Measurements from ENCODE around the gene SPATA31D4. TPM values are rescaled to one million over a fixed set of nuclear protein-coding genes. Genes with fewer than 3 reads are reported as not detected.

Gene SPATA31D4
- total RNA-seq, 1 donor from 2014 or later = not detected

- Mint-ChIP-seq H3K4me3 (no peak overlapping the region), H3K27ac (no peak overlapping the region), H3K27me3 (ENCODE audit: low read depth) (no peaks in the 10 kb centered on the region), H3K36me3 (no peaks in the 10 kb centered on the region), H3K9me3 (no peaks in the 10 kb centered on the region), H3K4me1 (no peaks in the 10 kb centered on the region)
- TF ChIP-seq CTCF (IDR thresholded peaks at IDR 0.05; ENCODE audit: unreplicated experiment) = no peak
- no peak for DNase-seq (ENCODE audit: low spot score in 2 of 2, unreplicated experiment in 2 of 2)
Observed at GRCh38 chr9:81892440-81892839, 35.8 kb upstream of the SPATA31D4 start.

- no peaks in the 10 kb centered on the region for H3K9me3 Mint-ChIP-seq
- no peaks in the 10 kb centered on the region for H3K27me3 Mint-ChIP-seq (ENCODE audit: low read depth)
- no peaks in the 10 kb centered on the region for H3K36me3 Mint-ChIP-seq
- DNase-seq (ENCODE audit: low spot score in 2 of 2, unreplicated experiment in 2 of 2) = no peak
- H3K27ac Mint-ChIP-seq = no peak overlapping the region
- no peaks in the 10 kb centered on the region for H3K4me1 Mint-ChIP-seq
- no peak overlapping the region for H3K4me3 Mint-ChIP-seq
- TF ChIP-seq CTCF (IDR thresholded peaks at IDR 0.05; ENCODE audit: unreplicated experiment) = no peak
Observed at GRCh38 chr9:81893929-81894328, 34.3 kb upstream of the SPATA31D4 start.

GRCh38 chr9:81894891-81895290 lies 33.3 kb upstream of the SPATA31D4 start:
- no peak for TF ChIP-seq CTCF (IDR thresholded peaks at IDR 0.05; ENCODE audit: unreplicated experiment)
- Mint-ChIP-seq H3K27me3 (ENCODE audit: low read depth) (no peaks in the 10 kb centered on the region), H3K4me1 (no peaks in the 10 kb centered on the region), H3K36me3 (no peaks in the 10 kb centered on the region), H3K9me3 (no peaks in the 10 kb centered on the region), H3K4me3 (no peak overlapping the region), H3K27ac (no peak overlapping the region)
- no peak for DNase-seq (ENCODE audit: low spot score in 2 of 2, unreplicated experiment in 2 of 2)

GRCh38 chr9:81896070-81896469 lies 32.2 kb upstream of the SPATA31D4 start:
- Mint-ChIP-seq H3K4me3 (no peak overlapping the region), H3K27me3 (ENCODE audit: low read depth) (no peaks in the 10 kb centered on the region), H3K9me3 (no peaks in the 10 kb centered on the region), H3K36me3 (no peaks in the 10 kb centered on the region), H3K4me1 (peaks cover 8% of the 10 kb centered on the region), H3K27ac (no peak overlapping the region)
- DNase-seq (ENCODE audit: low spot score in 2 of 2, unreplicated experiment in 2 of 2) = no peak
- no peak for TF ChIP-seq CTCF (IDR thresholded peaks at IDR 0.05; ENCODE audit: unreplicated experiment)

- Mint-ChIP-seq H3K9me3 (no peaks in the 10 kb centered on the region), H3K4me3 (no peak overlapping the region), H3K4me1 (peaks cover 25% of the 10 kb centered on the region), H3K27ac (no peak overlapping the region), H3K27me3 (ENCODE audit: low read depth) (no peaks in the 10 kb centered on the region), H3K36me3 (no peaks in the 10 kb centered on the region)
- no peak for DNase-seq (ENCODE audit: low spot score in 2 of 2, unreplicated experiment in 2 of 2)
- TF ChIP-seq CTCF (IDR thresholded peaks at IDR 0.05; ENCODE audit: unreplicated experiment) = no peak
Observed at GRCh38 chr9:81898851-81899250, 29.4 kb upstream of the SPATA31D4 start.

GRCh38 chr9:81902196-81902595 lies 26.0 kb upstream of the SPATA31D4 start:
- Mint-ChIP-seq H3K27me3 (ENCODE audit: low read depth) (no peaks in the 10 kb centered on the region), H3K27ac (peak overlapping the region; percentile 64), H3K9me3 (peaks cover 7% of the 10 kb centered on the region), H3K36me3 (no peaks in the 10 kb centered on the region), H3K4me3 (no peak overlapping the region), H3K4me1 (peaks cover 31% of the 10 kb centered on the region)
- no peak for TF ChIP-seq CTCF (IDR thresholded peaks at IDR 0.05; ENCODE audit: unreplicated experiment)
- DNase-seq (ENCODE audit: low spot score in 2 of 2, unreplicated experiment in 2 of 2) = no peak
